Measurements from ENCODE around the gene BTBD18.
A peak's percentile ranks its signal among the peaks of the same experiment; 100 is the strongest.

Gene BTBD18

GRCh38 chr11:57775491-57775890 lies 23.9 kb upstream of the BTBD18 start:
- DNase-seq = no peak

GRCh38 chr11:57773026-57773598 lies 21.5 kb upstream of the BTBD18 start:
- DNase-seq = no peak

- no peak for DNase-seq
Measured at GRCh38 chr11:57772562-57772961, 20.9 kb upstream of the BTBD18 start.

GRCh38 chr11:57771365-57771764 lies 19.7 kb upstream of the BTBD18 start:
- no peak for DNase-seq

- DNase-seq = no peak
Measured at GRCh38 chr11:57770793-57771192, 19.2 kb upstream of the BTBD18 start.

GRCh38 chr11:57764972-57765371 lies 13.4 kb upstream of the BTBD18 start:
- peak in 1 of 2 experiments; percentile 60 for DNase-seq

- DNase-seq = peak; percentile 49 to 72
Measured at GRCh38 chr11:57764566-57764965, 12.9 kb upstream of the BTBD18 start.

- no peak for DNase-seq
Measured at GRCh38 chr11:57764021-57764420, 12.4 kb upstream of the BTBD18 start.

- DNase-seq = peak; percentile 50 to 59
Measured at GRCh38 chr11:57763568-57763967, 11.9 kb upstream of the BTBD18 start.

GRCh38 chr11:57762235-57762861 lies 10.7 kb upstream of the BTBD18 start:
- peak in 1 of 2 experiments; percentile 54 for DNase-seq

- DNase-seq = peak; percentile 97
Measured at GRCh38 chr11:57761301-57762234, 9.9 kb upstream of the BTBD18 start, which contains the start of gene CTNND1. Gene CTNND1, plus strand, starts transcription at chr11:57761802. Its CDS starts 29,677 bp downstream, at chr11:57791479.

- no peak for DNase-seq
Measured at GRCh38 chr11:57758174-57758573, 6.6 kb upstream of the BTBD18 start.

GRCh38 chr11:57752954-57753353 lies 1.3 kb upstream of the BTBD18 start:
- no peak for DNase-seq

GRCh38 chr11:57751176-57751575 lies 443 bp downstream of the BTBD18 start:
- DNase-seq = no peak

- DNase-seq = no peak
Measured at GRCh38 chr11:57746920-57747319, 4.7 kb downstream of the BTBD18 start.

GRCh38 chr11:57745206-57745605 lies 6.4 kb downstream of the BTBD18 start:
- no peak for DNase-seq

GRCh38 chr11:57744357-57744756 lies 7.3 kb downstream of the BTBD18 start:
- no peak for DNase-seq

GRCh38 chr11:57742087-57742452 lies 9.5 kb downstream of the BTBD18 start:
- DNase-seq = no peak

GRCh38 chr11:57741132-57742086 lies 10.2 kb downstream of the BTBD18 start, which contains the start of gene SELENOH:
Gene SELENOH, plus strand, starts transcription at chr11:57741491. Its CDS starts 105 bp downstream, at chr11:57741596.
- DNase-seq = peak; percentile 97 to 99

GRCh38 chr11:57735619-57736298 lies 15.9 kb downstream of the BTBD18 start:
- peak; percentile 19 to 45 for DNase-seq

GRCh38 chr11:57732661-57733060 lies 19.0 kb downstream of the BTBD18 start:
- DNase-seq = no peak

- peak; percentile 51 to 73 for DNase-seq
Measured at GRCh38 chr11:57729479-57729878, 22.1 kb downstream of the BTBD18 start.
